ENCODE results near the gene CACNA1S. TPM values are rescaled to one million over a fixed set of nuclear protein-coding genes. Genes with fewer than 3 reads are reported as not detected.

The CACNA1S gene
- polyA plus RNA-seq, 3 donors from 2014 or later: not detected

DNA sequence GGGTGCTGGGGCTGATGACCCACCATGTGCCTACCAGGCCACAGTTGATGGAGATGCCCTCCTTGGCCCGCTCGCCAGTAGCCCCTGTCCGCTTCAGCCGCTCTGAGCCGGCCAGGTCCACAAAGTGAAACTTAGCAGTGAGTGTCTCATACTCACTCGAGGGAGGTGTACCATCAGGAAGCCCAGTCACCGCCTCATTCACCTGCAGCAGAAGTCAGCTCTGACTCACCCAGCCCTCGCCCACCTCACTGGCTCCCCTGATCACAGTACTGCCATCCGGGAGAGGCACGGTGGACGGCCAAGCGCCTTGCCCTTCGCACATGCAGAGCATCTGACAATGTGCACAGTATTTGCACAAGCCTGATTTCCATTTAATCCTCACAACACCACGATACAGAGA, 107.5 kb downstream of the CACNA1S start:
- Mint-ChIP-seq H3K36me3 (peaks cover 9 to 18% (median 13%) of the 10 kb centered on the region in 3 donors), H3K27me3 (ENCODE audit: low read depth in 3 of 3) (no peaks in the 10 kb centered on the region), H3K27ac (no peak overlapping the region), H3K4me1 (peaks cover 15 to 17% of the 10 kb centered on the region in 2 donors), H3K9me3 (no peaks in the 10 kb centered on the region), H3K4me3 (no peak overlapping the region)
- no peak for DNase-seq

DNA sequence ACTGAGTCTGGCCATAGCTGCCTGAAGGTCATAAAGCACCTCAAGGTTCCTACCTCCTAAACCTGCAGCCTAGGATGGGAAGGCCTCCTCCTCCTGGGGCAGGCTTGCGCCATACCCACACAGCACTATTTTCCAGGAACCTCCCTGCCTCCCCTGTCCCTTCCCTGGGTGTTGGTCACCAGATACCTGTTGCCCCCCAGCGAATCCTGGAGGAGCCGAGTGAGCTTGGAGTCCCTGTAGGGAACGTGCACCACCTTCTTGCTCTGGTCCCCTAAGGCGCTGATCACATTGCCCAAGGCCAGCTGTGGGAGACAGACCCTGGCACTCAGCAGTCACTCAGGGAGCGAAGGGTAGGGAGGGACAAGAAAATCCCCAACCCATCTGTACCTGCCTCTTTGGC, 108.1 kb downstream of the CACNA1S start:
- H3K4me3 Mint-ChIP-seq: no peak overlapping the region

DNA sequence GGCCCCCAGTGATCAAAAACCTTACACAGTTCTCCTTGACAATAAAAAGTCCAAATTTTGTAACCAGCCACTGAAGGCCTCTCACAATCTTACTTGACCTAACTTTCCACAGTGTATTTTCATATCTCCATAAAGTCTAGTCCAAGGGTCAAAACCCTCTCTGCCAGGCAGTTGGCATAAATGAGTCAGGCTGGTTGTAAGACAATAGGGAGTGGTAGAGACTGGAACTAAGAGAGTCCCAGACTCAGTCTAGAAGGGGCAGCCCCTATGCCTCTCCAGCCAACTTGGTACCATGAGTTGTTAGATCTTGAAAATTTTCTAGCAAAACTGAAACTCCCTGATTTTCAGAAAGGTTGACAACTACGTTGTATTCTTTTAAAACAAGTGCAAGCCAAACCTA, 109.7 kb downstream of the CACNA1S start:
- Mint-ChIP-seq H3K4me1 (no peaks in the 10 kb centered on the region), H3K36me3 (peaks cover 14 to 33% (median 25%) of the 10 kb centered on the region in 3 donors), H3K27me3 (ENCODE audit: low read depth in 3 of 3) (no peaks in the 10 kb centered on the region), H3K9me3 (no peaks in the 10 kb centered on the region), H3K4me3 (no peak overlapping the region), H3K27ac (peak overlapping the region in 1 of 6 donors; percentile 12)
- DNase-seq: no peak

More for the DNA sequence above, 108.1 kb downstream of the CACNA1S start:
- peaks cover 10 to 11% of the 10 kb centered on the region in 2 donors for H3K4me1 Mint-ChIP-seq
- no peaks in the 10 kb centered on the region for H3K27me3 Mint-ChIP-seq (ENCODE audit: low read depth in 3 of 3)
- no peaks in the 10 kb centered on the region for H3K9me3 Mint-ChIP-seq
- peaks cover 9 to 22% (median 13%) of the 10 kb centered on the region in 3 donors for H3K36me3 Mint-ChIP-seq
- H3K27ac Mint-ChIP-seq: no peak overlapping the region
- no peak for DNase-seq

DNA sequence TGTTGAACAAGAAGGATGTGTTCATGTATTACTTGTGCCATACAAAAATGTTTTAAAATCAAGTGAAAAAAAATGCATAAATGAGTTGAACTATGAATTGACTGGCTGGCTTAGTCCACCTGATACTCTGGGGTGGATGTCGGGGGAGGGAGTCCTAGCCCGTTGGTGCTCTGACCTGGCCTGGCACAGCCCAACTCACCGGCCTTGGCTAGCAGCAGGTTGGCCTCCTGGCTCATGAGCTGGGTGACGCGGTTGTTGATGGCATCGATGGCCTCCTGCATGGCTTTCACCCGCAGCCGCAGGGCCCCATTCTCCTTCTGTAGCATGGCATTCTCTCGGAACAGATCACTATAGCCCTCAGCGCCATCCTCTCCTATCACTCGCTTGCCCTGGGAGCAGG, 110.3 kb downstream of the CACNA1S start:
- Mint-ChIP-seq H3K9me3 (no peaks in the 10 kb centered on the region), H3K4me3 (no peak overlapping the region), H3K27me3 (ENCODE audit: low read depth in 3 of 3) (no peaks in the 10 kb centered on the region), H3K4me1 (no peaks in the 10 kb centered on the region), H3K36me3 (peaks cover 17 to 37% (median 27%) of the 10 kb centered on the region in 3 donors), H3K27ac (peak overlapping the region in 1 of 6 donors; percentile 53)
- no peak for DNase-seq

DNA sequence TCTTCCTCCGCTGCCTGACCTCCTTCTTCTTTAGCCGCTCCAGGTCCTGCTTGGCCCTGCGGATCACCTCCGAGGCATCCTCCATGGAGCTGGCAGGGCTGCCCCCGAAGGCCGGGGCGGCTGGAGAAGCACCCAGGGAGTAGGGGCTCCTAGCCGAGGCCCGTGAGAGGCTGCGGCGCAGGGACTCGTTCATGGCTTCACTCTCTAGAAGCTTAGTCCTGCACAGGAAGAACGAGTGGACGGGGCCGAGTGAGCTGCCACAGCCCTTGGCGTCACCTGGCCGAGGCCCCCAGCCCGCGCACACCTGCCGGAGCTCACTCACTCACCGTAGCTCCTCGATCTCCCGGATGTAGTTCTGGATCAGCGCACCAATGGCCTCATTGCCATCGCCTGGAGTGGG, 111.8 kb downstream of the CACNA1S start:
- no peaks in the 10 kb centered on the region for H3K4me1 Mint-ChIP-seq
- no peak overlapping the region for H3K27ac Mint-ChIP-seq
- DNase-seq: no peak
- H3K4me3 Mint-ChIP-seq: no peak overlapping the region
- no peaks in the 10 kb centered on the region for H3K27me3 Mint-ChIP-seq (ENCODE audit: low read depth in 3 of 3)
- peaks cover 24 to 49% (median 36%) of the 10 kb centered on the region in 3 donors for H3K36me3 Mint-ChIP-seq
- H3K9me3 Mint-ChIP-seq: no peaks in the 10 kb centered on the region

DNA sequence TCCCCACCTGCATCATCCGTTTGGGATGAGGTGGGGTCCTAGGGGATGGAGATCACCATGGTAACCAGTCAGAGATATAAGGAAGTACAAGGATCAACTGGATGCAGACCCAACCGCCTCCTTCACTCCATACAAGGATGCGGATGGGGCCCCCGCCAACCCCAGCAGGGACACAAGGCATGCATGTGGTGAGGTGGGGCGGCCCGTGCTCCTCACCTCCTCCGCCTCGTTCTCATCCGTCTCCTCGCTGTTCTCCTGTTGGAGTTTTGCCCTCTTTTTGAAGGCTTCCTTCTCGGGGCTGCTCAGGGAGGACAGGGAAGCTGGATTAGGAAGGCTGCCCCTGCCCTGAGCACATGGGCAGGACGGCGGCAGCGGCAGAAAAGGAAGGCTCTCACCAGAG, 112.6 kb downstream of the CACNA1S start:
- Mint-ChIP-seq H3K4me3 (no peak overlapping the region), H3K27ac (no peak overlapping the region), H3K4me1 (peaks cover 0 to 1% of the 10 kb centered on the region in 2 donors), H3K27me3 (ENCODE audit: low read depth in 3 of 3) (no peaks in the 10 kb centered on the region), H3K36me3 (peaks cover 24 to 49% (median 36%) of the 10 kb centered on the region in 3 donors), H3K9me3 (no peaks in the 10 kb centered on the region)
- no peak for DNase-seq

DNA sequence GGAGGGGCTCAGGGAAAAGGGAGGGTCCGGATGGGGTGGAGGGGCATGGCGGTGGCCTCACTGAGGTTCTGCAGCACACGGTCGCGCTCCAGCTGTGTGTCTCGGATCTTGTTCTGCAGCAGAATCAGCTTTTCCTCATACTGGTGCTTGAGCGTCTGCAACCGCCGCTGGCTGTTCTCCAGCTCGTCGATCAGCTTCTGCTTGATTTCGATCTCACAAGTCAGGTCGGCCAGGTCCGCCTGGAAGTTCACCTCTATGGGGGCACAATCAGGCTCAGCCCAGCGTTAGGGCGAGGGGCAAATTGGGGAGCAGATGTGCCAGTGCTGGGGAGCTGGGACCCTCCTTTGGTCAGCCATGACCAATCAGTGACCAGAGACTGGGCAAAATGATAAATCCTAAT, 113.9 kb downstream of the CACNA1S start:
- H3K36me3 Mint-ChIP-seq: peaks cover 24 to 50% (median 36%) of the 10 kb centered on the region in 3 donors
- H3K9me3 Mint-ChIP-seq: no peaks in the 10 kb centered on the region
- H3K27me3 Mint-ChIP-seq (ENCODE audit: low read depth in 3 of 3): no peaks in the 10 kb centered on the region
- no peak overlapping the region for H3K4me3 Mint-ChIP-seq
- peak overlapping the region in 1 of 6 donors; percentile 19 for H3K27ac Mint-ChIP-seq
- peaks cover 0 to 1% of the 10 kb centered on the region in 2 donors for H3K4me1 Mint-ChIP-seq
- no peak for DNase-seq

DNA sequence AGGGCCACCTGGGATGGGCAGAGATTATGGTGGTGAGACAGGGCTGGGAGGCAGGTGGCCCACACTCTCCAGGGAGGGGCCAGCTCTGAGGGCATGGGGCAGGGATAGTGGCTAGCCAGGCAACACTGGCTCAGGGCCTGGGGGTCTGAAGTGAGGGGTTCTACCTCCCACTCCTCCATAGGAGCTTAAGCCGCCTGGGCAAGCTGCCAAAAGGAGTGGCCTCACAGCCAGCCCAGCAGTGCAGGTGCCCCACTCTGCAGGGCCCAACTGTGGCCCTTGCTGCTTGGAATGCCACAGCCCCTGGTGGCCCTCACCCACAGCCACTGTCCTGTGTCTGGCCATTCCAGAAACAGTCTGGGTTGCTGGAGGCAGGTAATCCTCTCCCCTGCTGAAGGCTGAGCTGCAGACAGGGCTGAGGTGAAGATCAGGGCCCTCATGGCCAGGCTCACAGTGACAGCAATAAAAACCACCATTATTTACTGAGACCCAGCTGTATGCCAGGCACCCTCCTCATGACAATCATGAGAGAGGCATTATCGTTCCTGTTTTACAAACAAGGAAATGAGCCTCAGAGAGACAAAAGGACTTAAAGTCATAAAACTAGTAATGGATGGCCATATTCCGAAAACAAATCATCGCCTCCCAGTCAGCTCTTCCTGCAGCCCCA, 119.7 kb downstream of the CACNA1S start:
- H3K9me3 Mint-ChIP-seq: no peaks in the 10 kb centered on the region
- no peak overlapping the region for H3K27ac Mint-ChIP-seq
- peaks cover 15 to 36% (median 17%) of the 10 kb centered on the region in 3 donors for H3K36me3 Mint-ChIP-seq
- peaks cover 0 to 3% of the 10 kb centered on the region in 2 donors for H3K4me1 Mint-ChIP-seq
- no peaks in the 10 kb centered on the region for H3K27me3 Mint-ChIP-seq (ENCODE audit: low read depth in 3 of 3)
- H3K4me3 Mint-ChIP-seq: no peak overlapping the region
- DNase-seq: no peak

DNA sequence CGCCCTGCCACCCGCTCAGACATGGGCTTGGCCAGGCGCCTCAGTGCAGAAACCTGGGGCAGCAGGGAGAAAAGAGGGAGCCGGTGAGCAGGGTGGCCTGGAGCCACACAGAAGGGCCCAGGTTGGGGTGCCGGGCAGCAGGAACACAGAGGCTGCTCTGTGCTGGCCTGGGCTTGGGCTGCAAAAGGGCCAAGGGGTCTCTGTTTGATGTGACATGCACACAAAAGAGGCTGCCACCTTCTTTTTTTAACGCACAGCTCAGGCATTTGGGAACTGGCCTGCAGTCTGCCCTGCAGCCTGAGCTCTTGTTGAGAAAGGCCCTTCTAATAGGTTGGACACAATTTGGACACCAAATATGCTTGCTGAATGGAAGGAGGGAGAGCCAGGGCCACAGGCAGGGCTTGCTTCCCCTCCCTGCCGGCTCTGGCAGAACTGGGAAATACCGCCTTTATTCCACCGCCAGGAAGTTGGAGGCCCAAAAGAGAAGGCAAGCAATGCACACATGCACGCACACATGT, 121.1 kb downstream of the CACNA1S start:
- Mint-ChIP-seq H3K27me3 (ENCODE audit: low read depth in 3 of 3) (no peaks in the 10 kb centered on the region), H3K36me3 (peaks cover 6 to 34% (median 10%) of the 10 kb centered on the region in 3 donors), H3K9me3 (no peaks in the 10 kb centered on the region), H3K27ac (peak overlapping the region in 1 of 6 donors; percentile 34), H3K4me3 (no peak overlapping the region), H3K4me1 (peaks cover 0 to 3% of the 10 kb centered on the region in 2 donors)
- DNase-seq: no peak

DNA sequence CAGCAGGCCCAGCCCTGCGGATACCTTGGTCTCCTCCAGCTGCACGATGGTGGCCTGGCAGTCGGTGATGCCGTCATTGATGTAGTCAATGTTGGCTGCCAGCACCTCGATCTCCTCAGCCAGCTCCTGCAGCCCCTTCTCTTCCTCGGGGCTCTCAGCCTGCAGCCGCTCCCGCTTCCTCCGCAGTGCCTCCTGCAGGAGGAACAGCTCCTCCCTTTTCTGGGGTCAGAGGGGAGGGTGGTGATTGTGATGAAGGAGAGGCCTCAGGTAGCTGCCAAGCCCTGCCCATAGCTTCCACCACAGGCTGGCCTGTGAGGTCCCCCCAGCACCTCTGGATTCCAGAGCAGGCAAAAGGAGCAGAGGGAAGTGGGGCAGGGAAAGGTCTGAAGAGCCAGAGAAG, 122.1 kb downstream of the CACNA1S start:
- H3K4me3 Mint-ChIP-seq: no peak overlapping the region
- no peaks in the 10 kb centered on the region for H3K9me3 Mint-ChIP-seq
- DNase-seq: no peak
- peaks cover 4 to 31% (median 8%) of the 10 kb centered on the region in 3 donors for H3K36me3 Mint-ChIP-seq
- H3K4me1 Mint-ChIP-seq: peaks cover 0 to 2% of the 10 kb centered on the region in 2 donors
- no peak overlapping the region for H3K27ac Mint-ChIP-seq
- no peaks in the 10 kb centered on the region for H3K27me3 Mint-ChIP-seq (ENCODE audit: low read depth in 3 of 3)

Other genes with a start within 250 kb of the CACNA1S start
- 10 to 100 TPM in 2 of 3 donors, 1 to 10 TPM in 1; 4.5 to 18.9 (median 14.8) TPM for gene GPR25, start 239.4 kb downstream of the CACNA1S start, polyA plus RNA-seq
- gene INAVA, start 217.5 kb downstream of the CACNA1S start, polyA plus RNA-seq: under 1 TPM in 1 of 3 donors, not detected in 2; 0.10 TPM
- 1 to 10 TPM; 1.6 to 9.1 (median 2.9) TPM for gene KIF21B, start 88.7 kb downstream of the CACNA1S start, polyA plus RNA-seq
- gene ASCL5, start 14.8 kb upstream of the CACNA1S start, polyA plus RNA-seq: under 1 TPM in 1 of 3 donors, not detected in 2; 0.11 TPM
- 10 to 100 TPM; 32.6 to 66.7 (median 38.9) TPM for gene TMEM9, start 42.0 kb upstream of the CACNA1S start, polyA plus RNA-seq
- gene IGFN1, start 78.4 kb upstream of the CACNA1S start, polyA plus RNA-seq: not detected
- gene PKP1, start 171.1 kb upstream of the CACNA1S start, polyA plus RNA-seq: not detected